ENCODE results near the gene FBXL19. TPM values are rescaled to one million over a fixed set of nuclear protein-coding genes. Genes with fewer than 3 reads are reported as not detected.

FBXL19 gene
- total RNA-seq, 1 donor from 2014 or later, result 7.9 TPM

GRCh38 chr16:30912794-30913412 lies 10.5 kb upstream of the FBXL19 start:
- DNase-seq (ENCODE audit: low read depth), result no peak
- no peak for TF ChIP-seq CTCF (IDR thresholded peaks at IDR 0.05; ENCODE audit: insufficient read depth, low read length, severe bottlenecking)
- Histone ChIP-seq H3K36me3 (ENCODE audit: control insufficient read depth, insufficient read depth, low read length) (no peaks in the 10 kb centered on the region), H3K27me3 (ENCODE audit: control insufficient read depth, insufficient read depth, low read length) (no peaks in the 10 kb centered on the region), H3K4me3 (ENCODE audit: low read depth, low read length) (no peak overlapping the region)
- no peak for FAIRE-seq

- Histone ChIP-seq H3K4me3 (ENCODE audit: low read depth, low read length) (no peak overlapping the region), H3K27me3 (ENCODE audit: control insufficient read depth, insufficient read depth, low read length) (no peaks in the 10 kb centered on the region), H3K36me3 (ENCODE audit: control insufficient read depth, insufficient read depth, low read length) (no peaks in the 10 kb centered on the region)
- no peak for DNase-seq (ENCODE audit: low read depth)
- peak; percentile 36 for FAIRE-seq
- no peak for TF ChIP-seq CTCF (IDR thresholded peaks at IDR 0.05; ENCODE audit: insufficient read depth, low read length, severe bottlenecking)
Measured at GRCh38 chr16:30914830-30915229, 8.5 kb upstream of the FBXL19 start.

GRCh38 chr16:30918614-30919013 lies 4.8 kb upstream of the FBXL19 start:
- Histone ChIP-seq H3K36me3 (ENCODE audit: control insufficient read depth, insufficient read depth, low read length) (no peaks in the 10 kb centered on the region), H3K4me3 (ENCODE audit: low read depth, low read length) (no peak overlapping the region), H3K27me3 (ENCODE audit: control insufficient read depth, insufficient read depth, low read length) (no peaks in the 10 kb centered on the region)
- FAIRE-seq (no peak), DNase-seq (ENCODE audit: low read depth) (no peak)
- TF ChIP-seq CTCF (IDR thresholded peaks at IDR 0.05; ENCODE audit: insufficient read depth, low read length, severe bottlenecking), result no peak

- Histone ChIP-seq H3K4me3 (ENCODE audit: low read depth, low read length) (no peak overlapping the region), H3K36me3 (ENCODE audit: control insufficient read depth, insufficient read depth, low read length) (peaks cover 2% of the 10 kb centered on the region), H3K27me3 (ENCODE audit: control insufficient read depth, insufficient read depth, low read length) (no peaks in the 10 kb centered on the region)
- FAIRE-seq (no peak), DNase-seq (ENCODE audit: low read depth) (no peak)
- TF ChIP-seq CTCF (IDR thresholded peaks at IDR 0.05; ENCODE audit: insufficient read depth, low read length, severe bottlenecking), result no peak
Measured at GRCh38 chr16:30920891-30921290, 2.5 kb upstream of the FBXL19 start.

GRCh38 chr16:30921459-30921747 lies 2.0 kb upstream of the FBXL19 start:
- FAIRE-seq (no peak), DNase-seq (ENCODE audit: low read depth) (peak; percentile 61)
- Histone ChIP-seq H3K36me3 (ENCODE audit: control insufficient read depth, insufficient read depth, low read length) (peaks cover 4% of the 10 kb centered on the region), H3K27me3 (ENCODE audit: control insufficient read depth, insufficient read depth, low read length) (no peaks in the 10 kb centered on the region), H3K4me3 (ENCODE audit: low read depth, low read length) (peak overlapping the region; percentile 57)
- no peak for TF ChIP-seq CTCF (IDR thresholded peaks at IDR 0.05; ENCODE audit: insufficient read depth, low read length, severe bottlenecking)

- H3K36me3 ChIP-seq (ENCODE audit: control insufficient read depth, insufficient read depth, low read length), result peaks cover 4% of the 10 kb centered on the region
- peak; percentile 85 for TF ChIP-seq CTCF (IDR thresholded peaks at IDR 0.05; ENCODE audit: insufficient read depth, low read length, severe bottlenecking)
- peak; percentile 87 for DNase-seq (ENCODE audit: low read depth)
- peak overlapping the region; percentile 57 for H3K4me3 ChIP-seq (ENCODE audit: low read depth, low read length)
- no peaks in the 10 kb centered on the region for H3K27me3 ChIP-seq (ENCODE audit: control insufficient read depth, insufficient read depth, low read length)
- no peak for FAIRE-seq
Measured at GRCh38 chr16:30921748-30922419, 1.5 kb upstream of the FBXL19 start.

Measured in bronchial epithelial cell (primary cell).